ENCODE data around the gene MZT2B.
"Not testable (repeated sequence)": the region's sequence is repeated elsewhere in the genome, so short reads cannot be mapped to it uniquely, and the experiment has no call there.

MZT2B gene

DNA sequence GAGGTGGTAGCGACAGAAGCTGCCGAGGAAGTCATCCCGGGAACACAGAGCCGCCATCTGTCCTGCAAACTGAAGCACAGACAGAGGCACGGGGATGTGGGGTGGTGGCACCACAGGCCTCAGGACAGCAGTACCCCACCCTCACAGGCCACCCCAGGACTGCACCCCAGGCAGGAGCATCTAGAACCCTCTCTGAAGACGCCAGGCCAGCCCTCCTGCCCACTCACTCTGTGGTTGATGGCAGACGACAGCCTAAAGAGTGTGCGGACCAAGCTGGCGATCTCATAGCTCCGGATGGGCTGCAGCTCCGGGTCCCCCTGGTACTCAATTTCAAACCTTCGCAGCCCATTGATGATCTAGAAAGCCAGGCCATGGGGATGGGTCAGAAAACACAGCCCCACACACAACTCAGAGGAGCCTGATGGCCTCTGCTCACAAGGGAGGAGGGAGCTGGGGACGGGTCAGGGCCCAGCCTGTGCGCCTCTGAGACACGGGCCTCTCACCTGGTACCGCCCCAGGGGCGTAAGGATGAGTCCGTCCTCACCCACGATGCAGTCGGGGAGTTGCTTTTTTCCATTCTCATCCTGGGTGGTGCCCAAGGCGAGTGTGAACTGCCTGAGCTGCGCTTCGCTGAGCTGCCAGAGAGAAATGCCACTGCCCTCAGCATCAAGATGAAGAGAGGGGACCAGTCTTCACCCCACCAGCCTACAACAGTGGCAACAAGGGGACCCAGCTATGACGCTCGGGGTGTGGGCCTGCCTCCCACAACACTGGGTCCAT, 29.1 kb upstream of the MZT2B start:
- no peak for DNase-seq

DNA sequence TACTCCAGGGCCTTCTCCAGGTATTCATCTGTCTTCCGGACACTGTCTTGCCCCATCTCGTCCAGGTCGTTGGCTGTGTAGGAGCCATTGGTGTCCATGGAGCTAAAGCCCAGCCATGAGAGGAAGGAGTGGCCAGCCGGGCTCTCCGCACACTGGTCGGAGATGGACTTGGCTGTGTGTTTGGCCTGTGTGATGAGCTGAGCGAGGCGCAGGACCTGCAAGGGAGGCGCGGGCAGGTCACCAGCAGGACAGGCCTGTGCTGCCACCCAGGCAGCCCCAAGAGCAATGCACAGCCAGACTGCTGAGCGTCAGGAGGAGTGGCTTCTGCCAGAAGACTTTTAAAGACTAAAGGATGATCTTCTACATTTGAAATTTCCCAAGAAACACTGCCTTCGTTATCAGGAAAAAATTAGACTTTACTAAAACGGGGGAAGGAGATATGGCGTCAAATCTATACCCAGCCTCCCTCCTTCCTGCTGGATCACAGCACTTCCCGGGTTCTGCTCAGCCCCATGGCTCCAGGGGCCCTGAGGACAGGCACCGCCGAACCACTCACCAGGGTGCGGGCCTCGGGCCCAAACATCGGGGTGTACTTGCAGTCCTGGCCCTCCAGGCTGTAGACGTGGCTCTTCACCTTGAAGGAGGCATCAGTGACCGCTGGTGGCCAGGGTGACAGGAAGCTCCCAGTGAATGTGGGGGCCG, 28.2 kb upstream of the MZT2B start:
- not testable (repeated sequence) for DNase-seq

DNA sequence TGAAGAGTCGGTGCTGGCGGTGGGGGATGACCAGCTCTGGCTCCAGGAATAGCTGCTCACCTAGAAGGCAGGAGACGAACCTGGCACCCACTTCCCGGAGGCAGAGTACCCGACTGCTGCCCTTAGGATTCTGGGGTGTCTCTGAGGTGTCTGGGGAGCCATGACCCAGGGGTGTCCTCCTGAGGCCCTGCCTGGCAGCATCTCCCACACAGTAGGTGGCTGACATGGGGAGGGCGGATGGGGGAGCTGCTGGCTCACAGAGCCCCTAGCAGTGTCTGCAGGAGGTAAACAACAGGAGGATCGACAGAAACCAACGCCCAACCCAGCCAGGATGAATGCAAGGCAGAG, 27.7 kb upstream of the MZT2B start:
- DNase-seq = not testable (repeated sequence)

- DNase-seq = no peak
Observed at GRCh38 chr2:130154773-130155765, 27.0 kb upstream of the MZT2B start.

DNA sequence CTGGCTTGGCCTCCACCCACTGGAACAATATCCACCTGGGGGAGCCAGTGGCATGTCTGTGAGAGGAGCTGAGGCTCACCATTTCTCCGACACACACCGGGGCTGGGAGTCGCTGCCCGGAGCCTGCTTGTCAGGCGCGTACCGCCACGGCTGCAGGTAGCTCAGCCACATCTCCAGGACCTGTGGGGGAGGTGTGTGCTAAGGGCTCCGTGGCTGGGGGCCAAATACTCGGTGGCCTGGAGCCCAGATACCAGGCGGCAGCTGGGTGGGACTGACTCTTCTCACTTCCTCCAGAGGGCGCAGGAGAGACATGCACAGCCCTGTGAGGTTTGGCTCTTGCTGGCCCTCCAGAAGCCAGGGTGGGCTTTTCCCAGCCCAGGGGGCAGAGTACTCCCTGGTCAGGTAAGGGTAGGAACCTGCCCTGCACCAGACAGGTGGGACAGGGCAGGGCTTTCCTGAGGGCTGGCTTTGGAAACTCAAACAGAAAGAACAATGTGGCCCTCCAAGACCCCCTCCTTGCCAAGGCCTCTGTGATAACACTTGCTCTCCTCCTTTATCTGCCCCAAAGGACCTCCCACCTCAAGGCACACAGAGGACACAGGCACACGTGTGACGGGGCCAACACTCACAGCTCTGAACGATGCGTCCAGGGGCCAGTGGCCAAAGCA, 26.0 kb upstream of the MZT2B start:
- peak in 1 of 2 donors; percentile 16 for DNase-seq

- DNase-seq = no peak
Observed at GRCh38 chr2:130156624-130157004, 25.4 kb upstream of the MZT2B start.

DNA sequence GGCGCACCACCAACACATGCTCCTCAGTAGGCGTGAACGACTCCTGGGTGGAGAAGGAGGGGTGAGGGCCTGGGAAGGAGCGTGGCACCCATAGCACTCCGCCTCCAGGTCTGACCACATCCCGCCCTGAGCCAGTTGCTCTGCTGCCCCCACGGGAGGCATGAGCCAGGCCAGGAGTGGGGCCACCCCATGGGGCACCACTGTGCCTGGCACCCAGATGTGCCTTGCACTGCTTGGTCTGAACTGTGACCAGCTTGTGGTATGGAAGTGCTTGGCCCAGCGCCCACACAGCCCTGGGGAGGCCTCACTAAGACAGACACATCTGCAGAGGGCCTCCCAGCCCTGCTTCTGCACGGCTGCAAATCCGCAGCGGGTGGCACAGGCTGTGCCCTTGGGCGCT, 24.7 kb upstream of the MZT2B start:
- DNase-seq = not testable (repeated sequence)

DNA sequence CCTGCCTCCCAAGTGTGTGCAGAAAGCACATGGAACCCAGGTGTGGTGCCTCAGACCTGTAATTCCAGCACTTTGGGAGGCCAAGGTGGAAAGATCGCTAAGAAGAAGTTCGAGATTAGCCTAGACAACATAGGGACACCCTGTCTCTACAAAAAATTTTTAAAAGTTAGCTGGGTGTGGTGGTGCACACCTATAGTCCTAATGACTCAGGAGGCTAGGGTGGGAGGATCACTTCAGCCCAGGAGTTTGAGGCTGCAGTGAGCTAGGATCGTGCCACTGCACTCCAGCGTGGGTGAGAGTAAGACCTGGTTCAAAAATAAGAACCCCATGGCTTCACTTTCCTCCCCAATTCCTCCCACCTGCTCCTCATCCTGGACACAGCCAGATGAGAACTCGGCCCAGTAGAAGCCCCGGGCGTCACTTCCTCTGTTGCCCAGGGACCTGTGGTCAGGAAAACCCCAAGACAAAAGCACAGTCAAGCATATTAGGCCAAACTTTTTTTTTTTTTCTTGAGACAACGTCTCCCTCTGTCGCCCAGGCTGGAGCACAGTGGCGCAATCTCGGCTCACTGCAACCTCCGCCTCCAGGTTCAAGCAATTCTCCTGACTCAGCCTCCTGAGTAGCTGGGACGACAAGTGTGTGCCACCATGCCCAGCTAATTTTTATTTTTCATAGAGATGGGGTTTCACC, 24.1 kb upstream of the MZT2B start:
- DNase-seq = peak; percentile 13 to 60

- no peak for DNase-seq
Observed at GRCh38 chr2:130158631-130159030, 23.4 kb upstream of the MZT2B start.

DNA sequence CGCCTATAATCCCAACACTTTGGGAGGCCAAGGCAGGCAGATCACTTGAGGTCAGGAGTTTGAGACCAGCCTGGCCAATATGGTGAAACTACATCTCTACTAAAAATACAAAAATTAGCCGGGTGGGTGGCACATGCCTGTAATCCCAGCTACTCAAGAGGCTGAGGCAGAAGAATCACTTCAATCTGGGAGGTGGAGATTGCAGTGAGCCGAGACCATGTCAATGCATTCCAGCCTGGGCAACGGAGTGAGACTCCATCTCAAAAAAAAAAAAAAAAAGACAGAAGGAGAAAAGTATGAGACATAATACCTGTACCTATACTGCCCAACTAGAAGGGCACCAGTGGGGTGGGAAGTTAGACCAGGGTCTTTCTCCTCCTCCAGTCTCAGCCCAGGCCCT, 22.7 kb upstream of the MZT2B start:
- not testable (repeated sequence) for DNase-seq

DNA sequence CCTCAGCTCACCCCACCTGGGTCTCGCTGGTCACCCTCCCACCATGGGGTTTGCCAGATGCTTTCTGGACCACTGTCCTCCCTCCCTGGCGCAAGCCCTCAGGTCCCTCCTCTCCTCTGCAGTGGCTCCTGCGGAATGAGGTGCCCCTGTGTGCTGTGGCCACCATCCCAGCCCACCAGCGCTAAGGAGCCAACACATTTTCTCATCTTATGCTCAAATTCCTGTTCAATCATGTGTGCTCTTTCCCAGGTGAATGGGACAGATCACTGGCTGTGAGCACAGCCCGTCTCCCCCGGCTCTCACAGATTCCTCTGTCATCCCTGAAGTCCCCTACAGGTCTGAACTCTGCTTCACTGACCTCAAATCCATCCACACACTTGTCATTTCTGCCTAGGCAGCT, 21.9 kb upstream of the MZT2B start:
- no peak for DNase-seq

- DNase-seq = not testable (repeated sequence)
Observed at GRCh38 chr2:130160838-130161705, 21.0 kb upstream of the MZT2B start.

- DNase-seq = not testable (repeated sequence)
Observed at GRCh38 chr2:130162486-130162885, 19.6 kb upstream of the MZT2B start.

GRCh38 chr2:130162968-130163367, 19.1 kb upstream of the MZT2B start:
- no peak for DNase-seq

DNA sequence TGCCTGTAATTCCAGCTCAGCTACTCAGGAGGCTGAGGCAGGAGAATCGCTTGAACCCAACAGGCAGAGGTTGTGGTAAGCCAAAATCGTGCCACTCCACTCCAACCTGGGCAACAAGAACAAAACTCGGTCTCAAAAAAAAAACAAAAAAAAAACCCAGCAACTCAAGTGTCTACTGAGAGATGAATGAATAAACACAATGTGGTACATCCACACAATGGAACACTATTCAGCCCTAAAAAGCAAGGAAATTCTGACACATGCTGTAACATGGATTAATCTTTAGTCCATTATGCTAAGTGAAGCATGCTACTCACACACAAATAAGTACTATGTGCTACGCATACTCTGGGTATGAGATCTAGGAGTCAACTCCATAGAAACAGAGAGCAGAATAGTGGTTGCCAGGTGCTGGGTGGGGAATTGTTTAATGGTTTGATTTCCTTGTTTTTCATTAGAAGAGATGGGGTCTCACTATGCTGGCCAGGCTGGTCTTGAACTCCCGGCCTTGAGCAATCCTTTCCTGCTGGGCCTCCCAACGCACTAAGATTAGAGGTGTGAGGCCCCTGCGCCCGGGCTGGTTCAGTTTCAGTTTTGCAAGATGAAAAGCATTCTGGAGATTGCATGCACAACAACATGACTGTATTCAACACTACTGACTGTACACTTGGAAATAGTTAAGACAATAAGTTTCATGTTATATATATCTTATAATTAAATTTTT, 16.6 kb upstream of the MZT2B start:
- DNase-seq = no peak

DNA sequence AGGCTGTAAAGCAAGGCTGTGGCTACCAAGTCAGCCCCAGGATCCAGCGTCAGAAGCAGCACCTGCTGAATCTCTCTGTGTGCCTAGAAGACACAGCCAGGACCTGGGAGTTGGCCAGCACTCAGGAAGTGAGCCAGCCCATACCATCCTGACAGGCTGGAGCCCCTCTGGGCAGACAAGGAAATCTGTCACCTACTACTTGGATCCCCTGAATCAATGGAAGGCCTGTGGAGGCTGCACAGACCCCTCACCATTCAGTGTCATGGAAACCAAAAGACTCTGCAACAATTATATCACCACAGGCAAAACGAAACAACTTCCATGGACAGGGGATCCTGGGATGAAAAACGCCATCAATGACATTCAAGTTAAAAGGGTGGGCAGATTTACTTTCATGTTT, 15.5 kb upstream of the MZT2B start:
- DNase-seq = not testable (repeated sequence)

DNA sequence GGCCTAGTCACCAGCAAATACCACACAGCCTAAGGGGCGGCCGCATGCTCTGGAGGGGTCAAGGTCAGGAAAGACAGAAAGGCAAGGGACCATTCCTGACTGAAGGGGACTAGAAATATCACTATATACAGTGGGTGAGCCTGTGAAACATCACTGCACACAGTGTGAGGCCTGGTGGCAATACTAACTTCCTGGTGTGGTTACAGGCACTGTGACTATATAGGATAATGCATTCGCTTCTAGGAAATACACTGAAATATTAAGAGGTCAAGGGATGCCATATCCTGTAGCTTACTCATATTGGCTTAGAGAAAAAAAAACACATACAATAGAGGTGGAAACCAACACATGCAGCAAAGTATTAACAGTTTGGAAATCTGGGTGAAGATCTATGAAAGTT, 12.9 kb upstream of the MZT2B start:
- not testable (repeated sequence) for DNase-seq

DNA sequence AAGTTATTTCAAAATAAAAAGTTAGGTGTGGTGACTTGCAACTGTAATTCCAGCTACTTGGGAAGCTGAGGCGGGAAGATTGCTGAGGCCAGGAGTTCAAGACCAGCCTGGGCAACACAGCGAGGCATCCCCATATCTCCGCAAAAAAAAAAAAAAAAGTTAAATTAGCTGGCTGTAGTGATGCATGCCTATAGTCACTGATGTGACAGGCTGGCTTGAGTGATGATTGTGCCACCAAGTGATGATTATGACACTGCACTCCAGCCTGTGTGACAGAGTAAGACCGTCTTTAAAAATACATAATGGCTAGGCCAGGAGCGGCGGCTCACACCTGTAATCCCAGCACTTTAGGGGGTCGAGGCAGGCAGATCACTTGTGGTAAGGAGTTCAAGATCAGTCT, 12.2 kb upstream of the MZT2B start:
- no peak for DNase-seq

GRCh38 chr2:130174866-130175265, 7.2 kb upstream of the MZT2B start:
- not testable (repeated sequence) for DNase-seq
